ENCODE results near the gene PRUNE2. TPM values are rescaled to one million over a fixed set of nuclear protein-coding genes. Genes with fewer than 3 reads are reported as not detected.

The PRUNE2 gene
- polyA plus RNA-seq, 3 donors = 0.72 to 1.8 (median 1.5) TPM

DNA sequence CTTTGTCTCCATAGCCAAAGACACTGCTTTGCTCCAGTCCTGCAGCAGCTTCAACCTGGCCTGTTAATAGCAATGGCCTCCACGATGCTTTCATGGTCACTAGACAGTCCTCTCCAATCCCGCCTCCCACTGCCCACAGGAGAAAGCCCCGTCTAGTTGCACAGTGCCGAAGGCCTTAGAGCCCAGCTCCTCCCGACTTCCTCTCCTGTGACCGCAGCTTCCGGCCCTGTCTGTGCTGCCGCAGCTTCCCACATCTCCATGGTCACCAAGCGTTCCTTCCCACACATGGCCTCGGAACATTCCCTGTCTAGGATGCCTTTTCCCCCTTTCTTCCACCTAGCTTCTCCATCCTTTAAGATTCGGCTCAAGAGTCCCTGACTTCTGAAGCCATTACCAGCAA, 118.2 kb downstream of the PRUNE2 start:
- TF ChIP-seq, protein P1, sequence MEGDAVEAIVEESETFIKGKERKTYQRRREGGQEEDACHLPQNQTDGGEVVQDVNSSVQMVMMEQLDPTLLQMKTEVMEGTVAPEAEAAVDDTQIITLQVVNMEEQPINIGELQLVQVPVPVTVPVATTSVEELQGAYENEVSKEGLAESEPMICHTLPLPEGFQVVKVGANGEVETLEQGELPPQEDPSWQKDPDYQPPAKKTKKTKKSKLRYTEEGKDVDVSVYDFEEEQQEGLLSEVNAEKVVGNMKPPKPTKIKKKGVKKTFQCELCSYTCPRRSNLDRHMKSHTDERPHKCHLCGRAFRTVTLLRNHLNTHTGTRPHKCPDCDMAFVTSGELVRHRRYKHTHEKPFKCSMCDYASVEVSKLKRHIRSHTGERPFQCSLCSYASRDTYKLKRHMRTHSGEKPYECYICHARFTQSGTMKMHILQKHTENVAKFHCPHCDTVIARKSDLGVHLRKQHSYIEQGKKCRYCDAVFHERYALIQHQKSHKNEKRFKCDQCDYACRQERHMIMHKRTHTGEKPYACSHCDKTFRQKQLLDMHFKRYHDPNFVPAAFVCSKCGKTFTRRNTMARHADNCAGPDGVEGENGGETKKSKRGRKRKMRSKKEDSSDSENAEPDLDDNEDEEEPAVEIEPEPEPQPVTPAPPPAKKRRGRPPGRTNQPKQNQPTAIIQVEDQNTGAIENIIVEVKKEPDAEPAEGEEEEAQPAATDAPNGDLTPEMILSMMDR (IDR thresholded peaks at IDR 0.05) = no peak
- 81% methylated on average over 10 of the region's 11 CpGs for WGBS (ENCODE audit: insufficient coverage)

DNA sequence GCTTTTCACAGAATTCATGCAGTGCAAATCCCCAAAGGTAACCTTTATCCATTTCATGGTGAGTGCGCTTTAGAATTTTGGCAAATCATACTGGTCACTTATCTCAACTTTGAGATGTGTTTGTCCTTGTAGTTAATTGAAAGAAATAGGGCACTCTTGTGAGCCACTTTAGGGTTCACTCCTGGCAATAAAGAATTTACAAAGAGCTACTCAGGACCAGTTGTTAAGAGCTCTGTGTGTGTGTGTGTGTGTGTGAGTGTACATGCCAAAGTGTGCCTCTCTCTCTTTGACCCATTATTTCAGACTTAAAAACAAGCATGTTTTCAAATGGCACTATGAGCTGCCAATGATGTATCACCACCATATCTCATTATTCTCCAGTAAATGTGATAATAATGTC, 120.4 kb downstream of the PRUNE2 start:
- Histone ChIP-seq H3K79me2 (ENCODE audit: insufficient read depth, low read length) (no peaks in the 10 kb centered on the region), H3K4me2 (replicated peaks; ENCODE audit: extremely low read depth, low read length, poor library complexity, severe bottlenecking) (no peak overlapping the region), H3K9me3 (replicated peaks in 1 of 2; ENCODE audit: control insufficient read depth in 1 of 2, insufficient read depth in 1 of 2, low read length in 2 of 2) (no peaks in the 10 kb centered on the region), H3K9ac (ENCODE audit: insufficient read depth, low read length, poor library complexity, severe bottlenecking) (no peak overlapping the region), H3K4me1 (ENCODE audit: control insufficient read depth in 1 of 2, insufficient read depth in 2 of 2, low read length in 2 of 2) (no peaks in the 10 kb centered on the region), H3K27ac (ENCODE audit: low read depth in 1 of 2, low read length in 2 of 2) (no peak overlapping the region), H3K4me3 (replicated peaks in 1 of 3; ENCODE audit: low read depth in 2 of 3, low read length in 3 of 3) (no peak overlapping the region), H4K20me1 (ENCODE audit: insufficient read depth, low read length) (no peaks in the 10 kb centered on the region), H3K27me3 (ENCODE audit: control insufficient read depth in 2 of 2, insufficient read depth in 2 of 2, low read length in 2 of 2) (no peaks in the 10 kb centered on the region), H3K36me3 (replicated peaks in 1 of 2; ENCODE audit: control insufficient read depth in 1 of 2, insufficient read depth in 2 of 2, low read length in 2 of 2) (no peaks in the 10 kb centered on the region), H2AFZ (ENCODE audit: insufficient read depth, low read depth, low read length, poor library complexity, severe bottlenecking) (no peak overlapping the region)
- no CpG with 5 or more reads among the region's 1 CpG for WGBS (ENCODE audit: insufficient coverage)
- Mint-ChIP-seq H3K27ac (no peak overlapping the region), H3K9me3 (peaks cover 0 to 2% (median 0%) of the 10 kb centered on the region in 7 donors), H3K36me3 (no peaks in the 10 kb centered on the region), H3K4me1 (peaks cover 4% of the 10 kb centered on the region), H3K27me3 (ENCODE audit: low read depth in 3 of 3) (peaks cover 4 to 7% (median 7%) of the 10 kb centered on the region in 3 donors), H3K4me3 (no peak overlapping the region)
- no peak for DNase-seq
- TF ChIP-seq, protein P1 (IDR thresholded peaks at IDR 0.05) = no peak
- intact Hi-C loops (cut with micrococcal nuclease) = no loop called here

More for the DNA sequence above, 118.2 kb downstream of the PRUNE2 start:
- H3K4me1 ChIP-seq (ENCODE audit: control insufficient read depth in 1 of 2, insufficient read depth in 2 of 2, low read length in 2 of 2) = no peaks in the 10 kb centered on the region
- peaks cover 4% of the 10 kb centered on the region for H3K4me1 Mint-ChIP-seq
- no peak overlapping the region for H3K27ac Mint-ChIP-seq
- H3K4me3 Mint-ChIP-seq = peak overlapping the region in 1 of 2 donors; percentile 29
- DNase-seq = peak in 1 of 3 donors; percentile 5
- H3K9ac ChIP-seq (ENCODE audit: insufficient read depth, low read length, poor library complexity, severe bottlenecking) = no peak overlapping the region
- no peaks in the 10 kb centered on the region for H3K36me3 ChIP-seq (replicated peaks in 1 of 2; ENCODE audit: control insufficient read depth in 1 of 2, insufficient read depth in 2 of 2, low read length in 2 of 2)
- H3K4me3 ChIP-seq (replicated peaks in 1 of 3; ENCODE audit: low read depth in 2 of 3, low read length in 3 of 3) = no peak overlapping the region
- peaks cover 0 to 2% (median 0%) of the 10 kb centered on the region in 7 donors for H3K9me3 Mint-ChIP-seq
- H2AFZ ChIP-seq (ENCODE audit: insufficient read depth, low read depth, low read length, poor library complexity, severe bottlenecking) = no peak overlapping the region
- H3K36me3 Mint-ChIP-seq = no peaks in the 10 kb centered on the region
- H3K79me2 ChIP-seq (ENCODE audit: insufficient read depth, low read length) = no peaks in the 10 kb centered on the region
- H4K20me1 ChIP-seq (ENCODE audit: insufficient read depth, low read length) = no peaks in the 10 kb centered on the region
- H3K27me3 Mint-ChIP-seq (ENCODE audit: low read depth in 3 of 3) = peaks cover 4 to 6% (median 4%) of the 10 kb centered on the region in 3 donors
- H3K9me3 ChIP-seq (replicated peaks in 1 of 2; ENCODE audit: control insufficient read depth in 1 of 2, insufficient read depth in 1 of 2, low read length in 2 of 2) = no peaks in the 10 kb centered on the region
- no peak overlapping the region for H3K27ac ChIP-seq (ENCODE audit: low read depth in 1 of 2, low read length in 2 of 2)
- intact Hi-C loops (cut with micrococcal nuclease) = no loop called here
- H3K4me2 ChIP-seq (replicated peaks; ENCODE audit: extremely low read depth, low read length, poor library complexity, severe bottlenecking) = no peak overlapping the region
- no peaks in the 10 kb centered on the region for H3K27me3 ChIP-seq (ENCODE audit: control insufficient read depth in 2 of 2, insufficient read depth in 2 of 2, low read length in 2 of 2)

All from CD14-positive monocyte (primary cell).